ENCODE results near the gene PYCR2.
A peak's percentile ranks its signal among the peaks of the same experiment; 100 is the strongest.
"Not testable (repeated sequence)": the region's sequence is repeated elsewhere in the genome, so short reads cannot be mapped to it uniquely, and the experiment has no call there.

Gene PYCR2

DNA sequence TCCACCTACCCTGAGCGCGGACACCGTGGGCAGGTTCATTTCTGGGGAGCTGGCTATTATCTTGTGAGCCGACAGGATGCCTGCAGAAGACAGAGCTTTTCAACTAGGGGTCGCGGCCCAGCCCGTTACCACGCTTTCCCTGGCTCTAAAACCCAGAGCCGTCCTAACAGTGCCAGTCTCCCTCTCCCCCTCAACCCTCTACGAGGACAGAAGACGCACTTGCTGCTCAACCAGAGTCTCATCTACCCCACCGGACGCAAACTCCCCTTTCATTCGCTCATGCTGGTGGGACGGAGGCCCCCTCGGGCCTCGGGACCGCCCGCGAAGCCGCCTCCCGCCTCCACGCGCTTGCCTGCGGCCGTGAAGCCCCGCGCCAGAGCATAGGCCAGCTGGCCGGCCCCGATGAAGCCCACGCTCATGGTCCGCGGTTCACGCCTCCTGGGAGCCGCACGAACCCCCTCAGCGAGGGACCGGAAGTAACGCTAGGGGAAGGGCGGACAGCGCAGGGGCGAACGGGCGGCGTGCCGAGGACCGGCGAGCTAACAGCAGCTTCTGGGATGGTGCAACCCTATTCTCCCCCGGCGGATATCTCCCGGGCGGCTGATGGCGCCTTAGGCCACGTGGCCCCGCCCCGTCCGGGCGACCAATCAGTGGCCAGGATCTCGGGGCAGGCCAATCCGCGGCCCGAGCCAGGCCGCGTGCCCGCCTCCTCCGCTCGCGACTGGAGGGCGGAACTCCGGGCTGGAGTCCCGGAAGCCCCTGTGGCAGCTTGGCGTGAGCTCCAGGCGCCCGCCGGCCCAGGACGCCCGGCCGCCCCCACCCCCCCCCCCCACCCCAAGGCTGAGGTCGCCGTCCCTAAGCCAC lies at the start of gene PYCR2:
TSS of gene PYCR2 (minus strand) at position 559 of the 864 bp plus-strand sequence. CDS start at position 419, 140 bp downstream.
- DNase-seq (ENCODE audit: low read depth) = peak; percentile 95

DNA sequence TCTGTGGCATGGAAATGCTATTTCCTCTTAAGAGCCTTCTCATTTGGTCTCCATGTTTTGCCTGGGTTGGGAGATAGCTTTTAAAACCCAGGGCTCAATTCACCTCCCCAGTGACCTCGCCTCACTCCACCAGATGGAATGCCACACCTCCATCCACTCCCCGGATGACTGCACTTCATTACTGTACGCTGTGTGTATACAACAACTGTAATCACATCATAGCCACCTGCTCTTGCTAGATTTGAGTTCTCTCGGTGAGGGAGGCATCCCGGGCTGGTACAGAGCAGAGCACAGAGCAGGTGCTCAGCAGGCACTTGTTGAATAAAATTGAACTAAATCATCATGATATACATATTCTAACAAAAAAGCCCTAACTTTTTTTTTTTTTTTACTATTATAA lies 49.1 kb upstream of the PYCR2 start:
- no peak for DNase-seq (ENCODE audit: low read depth)

- DNase-seq (ENCODE audit: low read depth) = no peak
These were observed 48.5 kb upstream of the PYCR2 start for GRCh38 chr1:225972344-225973152.

DNA sequence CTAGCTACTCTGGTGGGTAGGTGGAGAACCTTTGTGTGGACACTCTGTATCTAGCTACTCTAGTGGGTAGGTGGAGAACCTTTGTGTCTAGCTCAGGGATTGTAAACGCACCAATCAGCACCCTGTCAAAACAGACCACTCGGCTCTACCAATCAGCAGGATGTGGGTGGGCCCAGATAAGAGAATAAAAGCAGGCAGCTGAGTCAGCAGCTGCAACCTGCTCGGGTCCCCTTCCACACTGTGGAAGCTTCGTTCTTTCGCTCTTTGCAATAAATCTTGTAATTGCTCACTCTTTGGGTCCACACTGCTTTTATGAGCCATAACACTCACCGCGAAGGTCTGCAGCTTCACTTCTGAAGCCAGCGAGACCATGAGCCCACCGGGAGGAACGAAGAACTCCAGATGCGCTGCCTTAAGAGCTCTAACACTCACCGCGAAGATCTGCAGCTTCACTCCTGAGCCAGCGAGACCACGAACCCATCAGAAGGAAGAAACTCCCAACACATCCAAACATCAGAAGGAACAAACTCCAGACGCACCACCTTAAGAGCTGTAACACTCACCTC lies 46.6 kb upstream of the PYCR2 start:
- not testable (repeated sequence) for DNase-seq (ENCODE audit: low read depth)

DNA sequence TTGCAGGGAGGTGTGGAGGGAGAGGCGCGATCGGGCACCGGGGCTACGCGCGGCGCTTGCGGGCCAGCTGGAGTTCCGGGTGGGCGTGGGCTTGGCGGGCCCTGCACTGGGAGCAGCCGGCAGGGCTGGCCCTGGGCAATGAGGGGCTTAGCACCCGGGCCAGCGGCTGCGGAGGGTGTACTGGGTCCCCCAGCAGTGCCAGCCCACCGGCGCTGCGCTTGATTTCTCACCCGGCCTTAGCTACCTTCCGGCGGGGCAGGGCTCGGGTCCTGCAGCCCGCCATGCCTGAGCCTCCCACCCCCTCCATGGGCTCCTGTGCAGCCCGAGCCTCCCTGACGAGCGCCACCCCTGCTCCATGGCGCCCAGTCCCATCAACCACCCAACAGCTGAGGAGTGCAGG lies 45.7 kb upstream of the PYCR2 start:
- DNase-seq (ENCODE audit: low read depth) = not testable (repeated sequence)

DNA sequence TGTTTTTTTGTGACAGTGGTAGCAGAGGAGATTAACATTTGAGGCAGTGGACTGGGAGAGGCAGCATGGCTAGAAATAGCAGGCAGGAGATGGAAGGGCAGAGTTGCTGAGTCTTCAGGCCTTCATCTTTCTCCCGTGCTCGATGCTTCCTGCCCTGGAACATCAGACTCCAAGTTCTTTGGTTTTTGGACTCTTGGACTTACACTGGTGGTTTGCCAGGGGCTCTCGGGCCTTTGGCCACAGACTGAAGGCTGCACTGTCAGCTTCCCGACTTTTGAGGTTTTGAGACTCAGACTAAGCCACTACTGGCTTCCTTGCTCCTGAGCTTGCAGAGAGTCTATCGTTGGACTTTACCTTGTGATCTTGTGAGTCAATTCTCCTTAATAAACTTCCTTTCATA lies 41.2 kb upstream of the PYCR2 start:
- DNase-seq (ENCODE audit: low read depth) = no peak

GRCh38 chr1:225963735-225964530 lies 39.9 kb upstream of the PYCR2 start:
- DNase-seq (ENCODE audit: low read depth) = no peak

DNA sequence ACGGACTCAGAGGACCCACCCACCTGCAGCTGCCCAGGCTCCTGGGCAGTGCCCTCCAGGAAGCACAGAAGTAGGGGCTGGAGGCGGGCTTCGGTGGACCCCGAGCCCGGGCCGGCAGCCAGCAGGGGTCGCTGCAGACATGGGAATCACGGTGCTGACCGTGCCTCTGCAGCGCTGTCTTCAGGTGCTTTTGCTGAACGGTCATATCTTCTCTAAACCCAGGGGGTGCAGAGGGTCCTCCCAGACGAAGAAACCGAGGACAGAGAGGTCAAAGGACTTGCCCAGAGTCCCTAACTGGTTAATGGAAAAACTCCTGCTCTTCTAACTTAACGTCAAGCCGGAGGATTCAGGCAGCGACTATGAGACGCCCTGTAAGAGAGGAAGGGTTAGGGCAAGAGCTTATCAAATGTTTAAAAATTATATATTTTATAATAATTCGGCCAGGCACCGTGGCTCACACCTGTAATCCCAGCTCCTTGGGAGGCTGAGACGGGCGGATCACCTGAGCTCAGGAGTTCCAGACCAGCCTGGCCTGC lies 38.5 kb upstream of the PYCR2 start:
- DNase-seq (ENCODE audit: low read depth) = peak; percentile 16

DNA sequence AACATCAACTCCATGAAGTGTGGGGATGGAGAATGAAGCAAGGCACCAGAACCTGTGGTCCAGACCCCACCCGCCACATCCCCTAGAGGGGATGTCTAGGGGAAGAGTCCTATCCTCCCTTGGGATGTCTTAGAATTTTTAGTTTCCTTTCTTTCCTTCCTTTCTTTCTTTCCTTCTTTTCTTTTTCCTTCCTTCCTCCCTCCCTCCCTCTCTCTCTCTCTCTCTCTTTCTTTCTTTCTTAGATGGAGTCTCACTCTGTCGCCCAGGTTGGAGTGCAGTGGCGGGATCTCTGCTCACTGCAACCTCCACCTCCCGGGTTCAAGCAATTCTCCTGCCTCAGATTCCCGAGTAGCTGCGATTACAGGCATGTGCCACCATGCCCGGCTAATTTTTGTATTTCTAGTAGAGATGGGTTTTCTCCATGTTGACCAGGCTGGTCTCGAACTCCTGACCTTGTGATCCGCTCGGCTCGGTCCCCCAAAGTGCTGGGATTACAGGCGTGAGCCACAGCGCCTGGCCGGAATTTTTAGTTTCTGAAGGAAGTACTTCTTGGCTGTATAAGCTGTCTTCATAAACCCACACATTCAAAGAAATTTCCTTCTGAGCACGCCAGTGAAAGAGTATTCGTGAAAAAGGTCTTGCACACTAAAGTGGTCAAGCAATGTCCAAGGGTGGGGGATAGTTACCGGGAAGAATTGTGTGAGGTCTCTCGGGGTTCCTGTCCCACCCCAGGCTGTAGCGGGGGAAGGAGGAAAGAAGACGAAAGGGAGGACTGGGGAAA lies 37.8 kb upstream of the PYCR2 start:
- DNase-seq (ENCODE audit: low read depth) = no peak

DNA sequence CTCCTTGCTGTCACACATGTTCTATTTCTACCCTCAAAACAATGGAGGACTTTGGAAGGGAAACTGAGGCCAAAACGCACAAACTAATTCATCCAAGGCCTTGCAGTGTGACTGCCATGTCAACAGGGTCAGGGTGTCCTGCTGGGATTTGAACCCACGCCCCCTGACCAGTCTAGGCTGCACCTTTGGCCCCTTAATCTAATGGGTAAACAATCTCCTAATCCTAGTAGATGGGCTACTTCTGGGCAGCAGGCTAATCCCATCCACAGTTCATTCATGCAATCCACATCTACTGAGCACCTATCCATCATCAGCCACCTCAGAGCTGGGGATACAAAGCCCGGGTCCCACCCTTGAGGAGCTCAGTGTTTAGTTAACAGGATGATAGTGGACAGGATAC lies 34.0 kb upstream of the PYCR2 start:
- DNase-seq (ENCODE audit: low read depth) = no peak

DNA sequence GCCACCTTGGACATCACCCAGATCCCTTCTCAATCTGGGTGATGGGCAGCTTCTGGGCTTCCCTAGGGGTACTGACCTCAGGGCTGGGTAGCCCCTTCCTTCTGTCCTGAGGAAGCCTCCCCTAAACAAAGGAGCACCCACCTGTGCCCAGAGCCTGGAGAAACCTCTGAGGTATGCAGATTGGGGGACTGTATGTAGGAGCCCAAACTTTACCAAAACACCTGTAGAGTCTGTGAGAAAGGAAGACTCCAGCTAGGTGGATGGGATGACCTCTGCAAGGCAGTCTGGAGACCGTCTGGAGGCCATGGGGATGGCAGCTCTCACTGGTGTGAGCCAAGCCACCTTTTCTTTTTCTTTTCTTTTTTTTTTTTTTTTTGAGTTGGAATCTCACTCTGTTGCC lies 30.7 kb upstream of the PYCR2 start:
- DNase-seq (ENCODE audit: low read depth) = no peak

DNA sequence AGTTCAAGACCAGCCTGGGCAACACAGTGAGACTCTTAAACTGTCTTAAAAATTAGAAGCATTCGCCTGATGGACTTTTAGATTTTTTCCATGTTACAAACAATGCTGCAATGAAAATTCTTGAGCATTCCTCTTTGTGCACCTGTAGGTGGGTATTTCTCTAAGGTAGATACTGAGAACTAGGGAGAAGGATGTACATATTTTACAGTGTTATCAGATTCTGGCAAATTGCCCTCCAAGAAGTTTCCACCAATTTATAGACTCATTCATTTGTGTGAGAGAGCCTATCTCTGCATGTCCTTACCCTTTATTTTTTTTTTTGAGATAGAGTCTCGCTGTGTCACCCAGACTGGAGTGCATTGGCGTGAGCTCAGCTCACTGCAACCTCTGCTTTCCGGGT lies 29.3 kb upstream of the PYCR2 start:
- no peak for DNase-seq (ENCODE audit: low read depth)

- DNase-seq (ENCODE audit: low read depth) = no peak
These were observed 27.0 kb upstream of the PYCR2 start for GRCh38 chr1:225950905-225951497.

- no peak for DNase-seq (ENCODE audit: low read depth)
These were observed 25.0 kb upstream of the PYCR2 start for GRCh38 chr1:225949041-225949440.

DNA sequence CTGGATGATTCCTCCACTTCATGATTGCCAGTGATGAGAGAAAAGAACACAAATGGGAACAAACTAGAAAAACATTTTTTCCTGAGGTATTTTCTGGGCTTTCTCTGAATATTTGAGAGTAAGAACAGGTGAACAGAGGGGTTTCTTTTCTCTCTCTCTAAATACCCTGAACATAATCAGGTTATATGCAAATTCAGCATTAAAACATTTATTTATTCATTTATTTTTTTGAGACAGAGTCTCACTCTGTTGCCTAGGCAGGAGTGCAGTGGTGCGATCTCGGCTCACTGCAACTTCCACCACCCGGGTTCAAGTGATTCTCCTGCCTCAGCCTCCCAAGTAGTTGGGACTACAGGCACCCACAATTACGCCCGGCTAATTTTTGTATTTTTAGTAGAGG lies 22.8 kb upstream of the PYCR2 start:
- no peak for DNase-seq (ENCODE audit: low read depth)

GRCh38 chr1:225946082-225946620 lies 22.1 kb upstream of the PYCR2 start:
- DNase-seq (ENCODE audit: low read depth) = no peak

GRCh38 chr1:225945564-225945963 lies 21.5 kb upstream of the PYCR2 start:
- peak; percentile 9 for DNase-seq (ENCODE audit: low read depth)

- no peak for DNase-seq (ENCODE audit: low read depth)
These were observed 20.9 kb upstream of the PYCR2 start for GRCh38 chr1:225944951-225945350.

GRCh38 chr1:225944387-225944786 lies 20.3 kb upstream of the PYCR2 start:
- DNase-seq (ENCODE audit: low read depth) = no peak

- peak; percentile 12 for DNase-seq (ENCODE audit: low read depth)
These were observed 19.5 kb upstream of the PYCR2 start for GRCh38 chr1:225943582-225943981.

Data from amniotic epithelial cell (primary cell).